LoVo (cell line): ENCODE measurements around the gene RPSA.
"Not testable (repeated sequence)": the region's sequence is repeated elsewhere in the genome, so short reads cannot be mapped to it uniquely, and the experiment has no call there.

Experiments used
- DNase-seq: peaks from one replicate; pipeline ENCODE4 v3.0.0-alpha.2; 2016; ENCODE audit warnings: low spot score

The RPSA gene

GRCh38 chr3:39388741-39389248, 17.7 kb upstream of the RPSA start:
- no peak for DNase-seq

GRCh38 chr3:39390181-39390580, 16.3 kb upstream of the RPSA start:
- DNase-seq = no peak

- no peak for DNase-seq
Observed at GRCh38 chr3:39396690-39397089, 9.8 kb upstream of the RPSA start.

- DNase-seq = no peak
Observed at GRCh38 chr3:39398700-39399099, 7.8 kb upstream of the RPSA start.

- DNase-seq = no peak
Observed at GRCh38 chr3:39401983-39402382, 4.5 kb upstream of the RPSA start.

GRCh38 chr3:39404943-39405686, 1.4 kb upstream of the RPSA start:
- DNase-seq = no peak

GRCh38 chr3:39405687-39406367, 693 bp upstream of the RPSA start:
- no peak for DNase-seq

- DNase-seq = no peak
Observed at GRCh38 chr3:39407259-39407629, 724 bp downstream of the RPSA start.

GRCh38 chr3:39407773-39408492, 1.4 kb downstream of the RPSA start:
- DNase-seq = no peak

- no peak for DNase-seq
Observed at GRCh38 chr3:39408493-39409372, 2.2 kb downstream of the RPSA start.

GRCh38 chr3:39409514-39410136, 3.1 kb downstream of the RPSA start:
- no peak for DNase-seq

- no peak for DNase-seq
Observed at GRCh38 chr3:39410893-39411292, 4.4 kb downstream of the RPSA start.

- no peak for DNase-seq
Observed at GRCh38 chr3:39412668-39413260, 6.2 kb downstream of the RPSA start.

- DNase-seq = no peak
Observed at GRCh38 chr3:39413691-39414420, 7.3 kb downstream of the RPSA start.

GRCh38 chr3:39414421-39414907, 7.9 kb downstream of the RPSA start:
- DNase-seq = peak; percentile 35

- not testable (repeated sequence) for DNase-seq
Observed at GRCh38 chr3:39415302-39415701, 8.8 kb downstream of the RPSA start.

- no peak for DNase-seq
Observed at GRCh38 chr3:39415983-39416382, 9.5 kb downstream of the RPSA start.

- DNase-seq = not testable (repeated sequence)
Observed at GRCh38 chr3:39416998-39417397, 10.5 kb downstream of the RPSA start.

- DNase-seq = not testable (repeated sequence)
Observed at GRCh38 chr3:39418556-39419225, 12.2 kb downstream of the RPSA start.
